Body of pancreas (tissue), 4 donors: ENCODE data around the gene PRSS8.
"Not testable (repeated sequence)": the region's sequence is repeated elsewhere in the genome, so short reads cannot be mapped to it uniquely, and the experiment has no call there.

Experiments used
- POLR2A ChIP-seq, 3 donors: fragments of 450-650 bp; IDR thresholded peaks; one replicate each; pipeline ENCODE4 v1.6.1; 2016; ENCODE audit warnings: antibody characterized with exemption in 3 of 3, mild to moderate bottlenecking in 2 of 3
- TF ChIP-seq, protein P1 (sequence below), 7 experiments: fragments of 450-650 bp in 4 of 7; fragments of 200-600 bp in 3 of 7; sonication (generic) in 3 of 7; IDR thresholded peaks; one replicate each; pipeline ENCODE4 v1.5.1; 2016 to 2019; ENCODE audit warnings: antibody characterized with exemption in 7 of 7

- TF ChIP-seq, protein P1, sequence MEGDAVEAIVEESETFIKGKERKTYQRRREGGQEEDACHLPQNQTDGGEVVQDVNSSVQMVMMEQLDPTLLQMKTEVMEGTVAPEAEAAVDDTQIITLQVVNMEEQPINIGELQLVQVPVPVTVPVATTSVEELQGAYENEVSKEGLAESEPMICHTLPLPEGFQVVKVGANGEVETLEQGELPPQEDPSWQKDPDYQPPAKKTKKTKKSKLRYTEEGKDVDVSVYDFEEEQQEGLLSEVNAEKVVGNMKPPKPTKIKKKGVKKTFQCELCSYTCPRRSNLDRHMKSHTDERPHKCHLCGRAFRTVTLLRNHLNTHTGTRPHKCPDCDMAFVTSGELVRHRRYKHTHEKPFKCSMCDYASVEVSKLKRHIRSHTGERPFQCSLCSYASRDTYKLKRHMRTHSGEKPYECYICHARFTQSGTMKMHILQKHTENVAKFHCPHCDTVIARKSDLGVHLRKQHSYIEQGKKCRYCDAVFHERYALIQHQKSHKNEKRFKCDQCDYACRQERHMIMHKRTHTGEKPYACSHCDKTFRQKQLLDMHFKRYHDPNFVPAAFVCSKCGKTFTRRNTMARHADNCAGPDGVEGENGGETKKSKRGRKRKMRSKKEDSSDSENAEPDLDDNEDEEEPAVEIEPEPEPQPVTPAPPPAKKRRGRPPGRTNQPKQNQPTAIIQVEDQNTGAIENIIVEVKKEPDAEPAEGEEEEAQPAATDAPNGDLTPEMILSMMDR (IDR thresholded peaks at IDR 0.05), result not testable (repeated sequence)
- TF ChIP-seq POLR2A (IDR thresholded peaks at IDR 0.05), result not testable (repeated sequence)
These were observed 34.5 kb downstream of the PRSS8 start for GRCh38 chr16:31100876-31101641.
